ENCODE results near the gene XIRP2.

XIRP2 gene

DNA sequence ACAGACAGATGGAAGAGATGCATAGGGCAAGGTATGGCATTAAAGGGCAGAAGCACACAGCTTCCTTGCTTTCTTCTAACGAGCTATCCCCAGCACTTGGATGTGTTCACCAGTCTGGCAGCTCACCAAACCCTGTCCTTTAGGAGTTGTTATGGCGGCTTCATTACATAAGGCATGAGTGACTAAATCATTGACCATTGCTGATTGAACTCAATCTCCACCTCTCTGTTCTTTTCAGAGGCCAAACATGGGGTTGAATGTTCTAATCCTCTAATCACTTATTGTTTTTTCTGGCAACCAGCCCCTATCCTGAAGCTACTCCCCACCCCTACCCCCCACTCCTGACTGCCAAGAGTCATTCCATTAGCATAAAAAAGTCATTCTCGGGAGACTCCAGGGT lies 301.8 kb downstream of the XIRP2 start:
- WGBS (ENCODE audit: extremely low coverage, insufficient coverage, low lambda C conversion rate), result no CpG with 5 or more reads among the region's 3 CpGs

DNA sequence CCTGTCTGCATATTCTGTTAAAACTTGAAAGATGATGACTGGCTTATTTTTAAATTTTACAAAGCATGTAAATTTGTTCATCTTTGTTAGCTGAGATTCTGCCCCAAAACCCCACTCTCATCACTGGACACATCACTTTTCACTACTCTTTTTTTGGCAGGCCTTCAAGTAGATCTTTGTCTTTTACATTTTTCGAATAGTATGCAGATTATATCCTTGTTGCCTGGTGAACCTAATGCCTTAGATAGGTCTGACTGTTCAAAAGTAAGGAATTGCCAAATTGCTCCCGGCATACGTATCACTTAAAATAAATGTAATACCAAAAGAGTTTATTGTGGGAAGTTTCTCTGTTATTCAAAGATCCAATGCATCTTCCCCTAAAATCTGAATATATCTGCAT lies 303.3 kb downstream of the XIRP2 start:
- Histone ChIP-seq H3K27me3 (ENCODE audit: insufficient read depth, low read length, poor library complexity) (no peaks in the 10 kb centered on the region), H3K4ac (ENCODE audit: low read depth, low read length) (no peak overlapping the region)
- no CpG with 5 or more reads among the region's 3 CpGs for WGBS (ENCODE audit: extremely low coverage, insufficient coverage, low lambda C conversion rate)

More for the DNA sequence above, 301.8 kb downstream of the XIRP2 start:
- no peaks in the 10 kb centered on the region for H3K4me1 ChIP-seq (ENCODE audit: control insufficient read depth, low read depth, low read length)
- no peaks in the 10 kb centered on the region for H3K79me1 ChIP-seq (ENCODE audit: low read length)
- H2BK120ac ChIP-seq (ENCODE audit: low read depth, low read length), result no peak overlapping the region
- no peak overlapping the region for H4K5ac ChIP-seq (ENCODE audit: low read length)
- H3K27me3 ChIP-seq (ENCODE audit: insufficient read depth, low read length, poor library complexity), result no peaks in the 10 kb centered on the region
- H3K27ac ChIP-seq (ENCODE audit: low read depth, low read length), result no peak overlapping the region
- H2BK15ac ChIP-seq (replicated peaks; ENCODE audit: low read depth), result no peak overlapping the region
- H3K36me3 ChIP-seq (ENCODE audit: control insufficient read depth, insufficient read depth, low read length), result no peaks in the 10 kb centered on the region
- no peak overlapping the region for H3K4me3 ChIP-seq (ENCODE audit: low read length)
- no peak overlapping the region for H3K18ac ChIP-seq (ENCODE audit: low read length)
- H3K79me2 ChIP-seq (ENCODE audit: control insufficient read depth, insufficient read depth, low read length), result no peaks in the 10 kb centered on the region
- H3K23ac ChIP-seq (ENCODE audit: low read length), result no peak overlapping the region
- no peak overlapping the region for H4K8ac ChIP-seq (ENCODE audit: low read depth, low read length)
- H2BK5ac ChIP-seq (ENCODE audit: low read length), result no peak overlapping the region
- H3K9ac ChIP-seq (ENCODE audit: low read length), result no peak overlapping the region
- DNase-seq, result no peak
- no peak overlapping the region for H3K4me2 ChIP-seq (ENCODE audit: low read length)
- H3K4ac ChIP-seq (ENCODE audit: low read depth, low read length), result no peak overlapping the region
- H2AK5ac ChIP-seq (ENCODE audit: low read length), result no peak overlapping the region
- no peak overlapping the region for H3K56ac ChIP-seq (ENCODE audit: low read length)

DNA sequence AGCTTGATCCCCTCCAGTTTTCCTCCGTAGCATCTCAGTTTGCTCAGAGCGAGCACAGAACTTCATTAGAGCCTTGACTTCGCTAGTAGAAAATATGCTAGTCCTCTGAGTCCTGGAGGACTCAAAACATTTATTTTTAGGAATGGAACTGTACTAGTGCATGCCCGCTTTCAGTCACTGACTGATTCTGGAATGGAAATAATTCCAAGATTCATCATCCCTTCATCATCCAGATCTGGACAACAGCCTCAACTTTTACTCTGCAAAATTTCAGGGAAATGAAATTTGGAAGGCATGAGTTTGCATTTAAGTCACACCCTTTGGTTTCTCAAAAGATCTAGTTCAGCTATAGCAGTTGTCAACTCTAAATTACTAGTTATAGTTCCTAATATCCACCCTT lies 304.6 kb downstream of the XIRP2 start:
- Histone ChIP-seq H3K79me2 (ENCODE audit: control insufficient read depth, insufficient read depth, low read length) (no peaks in the 10 kb centered on the region), H2AK5ac (ENCODE audit: low read length) (no peak overlapping the region), H3K36me3 (ENCODE audit: control insufficient read depth, insufficient read depth, low read length) (no peaks in the 10 kb centered on the region), H3K4me2 (ENCODE audit: low read length) (no peak overlapping the region), H3K27ac (ENCODE audit: low read depth, low read length) (no peak overlapping the region), H2BK120ac (ENCODE audit: low read depth, low read length) (no peak overlapping the region), H2BK5ac (ENCODE audit: low read length) (no peak overlapping the region), H3K9ac (ENCODE audit: low read length) (no peak overlapping the region), H3K4me3 (ENCODE audit: low read length) (no peak overlapping the region), H3K18ac (ENCODE audit: low read length) (no peak overlapping the region), H4K5ac (ENCODE audit: low read length) (no peak overlapping the region), H2BK15ac (replicated peaks; ENCODE audit: low read depth) (no peak overlapping the region), H3K4ac (ENCODE audit: low read depth, low read length) (no peak overlapping the region), H3K27me3 (ENCODE audit: insufficient read depth, low read length, poor library complexity) (no peaks in the 10 kb centered on the region), H3K56ac (ENCODE audit: low read length) (no peak overlapping the region), H3K23ac (ENCODE audit: low read length) (no peak overlapping the region), H4K8ac (ENCODE audit: low read depth, low read length) (no peak overlapping the region), H3K79me1 (ENCODE audit: low read length) (no peaks in the 10 kb centered on the region), H3K4me1 (ENCODE audit: control insufficient read depth, low read depth, low read length) (no peaks in the 10 kb centered on the region)
- no peak for DNase-seq
- no CpG with 5 or more reads among the region's 4 CpGs for WGBS (ENCODE audit: extremely low coverage, insufficient coverage, low lambda C conversion rate)

More for the DNA sequence above, 303.3 kb downstream of the XIRP2 start:
- no peaks in the 10 kb centered on the region for H3K36me3 ChIP-seq (ENCODE audit: control insufficient read depth, insufficient read depth, low read length)
- no peaks in the 10 kb centered on the region for H3K79me2 ChIP-seq (ENCODE audit: control insufficient read depth, insufficient read depth, low read length)
- no peak overlapping the region for H3K4me3 ChIP-seq (ENCODE audit: low read length)
- no peaks in the 10 kb centered on the region for H3K4me1 ChIP-seq (ENCODE audit: control insufficient read depth, low read depth, low read length)
- H3K4me2 ChIP-seq (ENCODE audit: low read length), result no peak overlapping the region
- no peak for DNase-seq
- H2BK120ac ChIP-seq (ENCODE audit: low read depth, low read length), result no peak overlapping the region
- H4K8ac ChIP-seq (ENCODE audit: low read depth, low read length), result no peak overlapping the region
- H3K56ac ChIP-seq (ENCODE audit: low read length), result no peak overlapping the region
- no peak overlapping the region for H3K27ac ChIP-seq (ENCODE audit: low read depth, low read length)
- H3K23ac ChIP-seq (ENCODE audit: low read length), result no peak overlapping the region
- H2BK5ac ChIP-seq (ENCODE audit: low read length), result no peak overlapping the region
- H2BK15ac ChIP-seq (replicated peaks; ENCODE audit: low read depth), result no peak overlapping the region
- no peak overlapping the region for H3K9ac ChIP-seq (ENCODE audit: low read length)
- no peak overlapping the region for H2AK5ac ChIP-seq (ENCODE audit: low read length)
- no peak overlapping the region for H4K5ac ChIP-seq (ENCODE audit: low read length)
- H3K18ac ChIP-seq (ENCODE audit: low read length), result no peak overlapping the region
- no peaks in the 10 kb centered on the region for H3K79me1 ChIP-seq (ENCODE audit: low read length)

DNA sequence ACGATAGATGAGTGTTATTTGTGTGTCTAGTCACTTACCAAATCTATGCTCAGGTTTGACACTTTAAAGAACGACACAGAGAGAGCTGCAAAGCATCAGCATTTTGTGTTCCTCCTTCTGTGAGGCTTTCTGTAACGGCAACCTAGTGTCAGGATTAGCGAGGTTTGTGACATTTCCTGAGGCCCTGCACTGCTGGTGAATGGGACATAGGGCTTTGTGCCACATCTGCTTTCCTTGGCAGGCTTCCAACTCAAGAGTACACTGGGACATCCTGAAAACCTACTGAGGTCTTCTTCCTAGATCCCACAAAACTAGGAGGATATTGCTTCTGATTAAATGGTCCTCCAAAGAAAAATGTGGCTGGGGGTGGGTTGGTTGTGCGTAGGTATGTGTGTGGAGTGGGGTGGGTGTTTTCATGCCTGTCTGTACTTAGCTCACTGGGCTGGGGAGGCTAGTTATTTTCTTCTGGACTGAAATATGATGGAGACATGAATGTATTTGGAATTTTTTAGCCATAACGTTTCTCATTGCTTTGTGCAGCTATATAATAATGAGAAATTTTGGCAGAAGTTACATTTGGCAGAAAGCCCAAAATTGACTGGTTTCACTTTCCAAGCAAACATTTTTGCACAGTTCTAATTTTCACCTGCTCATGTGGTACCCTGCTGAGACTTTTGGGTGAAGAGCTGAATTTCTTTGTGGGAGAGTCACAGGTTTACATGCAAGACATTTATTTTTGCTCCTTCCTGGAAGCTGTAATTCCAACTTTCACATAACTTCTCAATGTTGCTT lies 308.4 kb downstream of the XIRP2 start:
- no peaks in the 10 kb centered on the region for H3K79me1 ChIP-seq (ENCODE audit: low read length)
- no peaks in the 10 kb centered on the region for H3K79me2 ChIP-seq (ENCODE audit: control insufficient read depth, insufficient read depth, low read length)
- no CpG with 5 or more reads among the region's 6 CpGs for WGBS (ENCODE audit: extremely low coverage, insufficient coverage, low lambda C conversion rate)
- no peak overlapping the region for H2BK15ac ChIP-seq (replicated peaks; ENCODE audit: low read depth)
- H3K36me3 ChIP-seq (ENCODE audit: control insufficient read depth, insufficient read depth, low read length), result no peaks in the 10 kb centered on the region
- H3K23ac ChIP-seq (ENCODE audit: low read length), result no peak overlapping the region
- no peak overlapping the region for H3K4me3 ChIP-seq (ENCODE audit: low read length)
- no peak for DNase-seq
- no peak overlapping the region for H4K5ac ChIP-seq (ENCODE audit: low read length)
- H3K4ac ChIP-seq (ENCODE audit: low read depth, low read length), result no peak overlapping the region
- H3K4me1 ChIP-seq (ENCODE audit: control insufficient read depth, low read depth, low read length), result no peaks in the 10 kb centered on the region
- no peak overlapping the region for H3K27ac ChIP-seq (ENCODE audit: low read depth, low read length)
- H3K4me2 ChIP-seq (ENCODE audit: low read length), result no peak overlapping the region
- H3K18ac ChIP-seq (ENCODE audit: low read length), result no peak overlapping the region
- H4K8ac ChIP-seq (ENCODE audit: low read depth, low read length), result no peak overlapping the region
- no peak overlapping the region for H2BK120ac ChIP-seq (ENCODE audit: low read depth, low read length)
- H2BK5ac ChIP-seq (ENCODE audit: low read length), result no peak overlapping the region
- H3K9ac ChIP-seq (ENCODE audit: low read length), result no peak overlapping the region
- no peak overlapping the region for H3K56ac ChIP-seq (ENCODE audit: low read length)
- no peaks in the 10 kb centered on the region for H3K27me3 ChIP-seq (ENCODE audit: insufficient read depth, low read length, poor library complexity)
- H2AK5ac ChIP-seq (ENCODE audit: low read length), result no peak overlapping the region

DNA sequence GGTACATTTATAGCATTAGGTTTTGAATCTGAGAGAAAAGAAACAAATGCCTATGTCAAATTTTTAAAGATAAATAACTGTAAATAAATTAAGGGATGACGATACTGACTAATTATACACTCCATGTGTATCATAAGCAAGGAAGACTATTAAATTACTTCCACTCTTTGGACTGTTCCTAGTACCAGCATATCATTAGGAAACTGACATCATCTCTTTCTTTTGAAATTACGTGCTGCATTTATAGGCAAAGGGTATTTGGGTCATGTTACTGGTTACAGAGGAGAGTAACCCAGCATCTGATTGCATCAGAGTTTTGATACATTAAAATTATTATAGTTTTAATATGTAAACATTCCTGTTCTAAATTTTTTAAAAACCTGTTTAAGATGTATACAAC lies 309.7 kb downstream of the XIRP2 start:
- Histone ChIP-seq H3K27me3 (ENCODE audit: insufficient read depth, low read length, poor library complexity) (no peaks in the 10 kb centered on the region), H3K36me3 (ENCODE audit: control insufficient read depth, insufficient read depth, low read length) (no peaks in the 10 kb centered on the region), H4K5ac (ENCODE audit: low read length) (no peak overlapping the region), H3K4me1 (ENCODE audit: control insufficient read depth, low read depth, low read length) (no peaks in the 10 kb centered on the region), H2BK5ac (ENCODE audit: low read length) (no peak overlapping the region), H3K56ac (ENCODE audit: low read length) (no peak overlapping the region), H3K4me3 (ENCODE audit: low read length) (no peak overlapping the region), H3K23ac (ENCODE audit: low read length) (no peak overlapping the region), H3K4me2 (ENCODE audit: low read length) (no peak overlapping the region), H3K9ac (ENCODE audit: low read length) (no peak overlapping the region), H3K4ac (ENCODE audit: low read depth, low read length) (no peak overlapping the region), H4K8ac (ENCODE audit: low read depth, low read length) (no peak overlapping the region), H3K79me2 (ENCODE audit: control insufficient read depth, insufficient read depth, low read length) (no peaks in the 10 kb centered on the region), H2BK120ac (ENCODE audit: low read depth, low read length) (no peak overlapping the region), H3K79me1 (ENCODE audit: low read length) (no peaks in the 10 kb centered on the region), H3K27ac (ENCODE audit: low read depth, low read length) (no peak overlapping the region), H3K18ac (ENCODE audit: low read length) (no peak overlapping the region), H2BK15ac (replicated peaks; ENCODE audit: low read depth) (no peak overlapping the region), H2AK5ac (ENCODE audit: low read length) (no peak overlapping the region)
- no peak for DNase-seq
- no CpG with 5 or more reads among the region's 2 CpGs for WGBS (ENCODE audit: extremely low coverage, insufficient coverage, low lambda C conversion rate)

DNA sequence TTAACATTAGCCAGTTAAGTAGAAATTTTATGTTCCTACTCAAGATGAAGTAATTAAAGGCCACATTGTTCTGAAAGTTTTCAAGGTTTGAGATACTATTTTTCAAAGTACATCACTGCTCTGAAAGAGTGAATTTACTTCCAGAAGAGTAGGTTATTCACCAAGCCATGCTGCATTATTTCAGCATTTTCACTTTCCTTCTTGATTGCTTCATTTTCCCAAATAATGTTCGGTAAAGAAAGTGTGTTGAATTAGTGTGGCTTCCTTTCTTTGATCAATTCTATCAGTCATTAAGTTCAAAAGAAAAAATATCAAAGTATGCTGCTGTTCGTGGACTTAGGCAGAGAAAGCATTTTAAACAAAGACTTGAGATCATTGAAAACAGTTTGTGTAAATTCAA lies 310.3 kb downstream of the XIRP2 start:
- Histone ChIP-seq H3K27me3 (ENCODE audit: insufficient read depth, low read length, poor library complexity) (no peaks in the 10 kb centered on the region), H3K79me1 (ENCODE audit: low read length) (no peaks in the 10 kb centered on the region), H3K4me1 (ENCODE audit: control insufficient read depth, low read depth, low read length) (no peaks in the 10 kb centered on the region), H3K56ac (ENCODE audit: low read length) (no peak overlapping the region), H2BK5ac (ENCODE audit: low read length) (no peak overlapping the region), H2BK120ac (ENCODE audit: low read depth, low read length) (no peak overlapping the region), H3K4me3 (ENCODE audit: low read length) (no peak overlapping the region), H3K36me3 (ENCODE audit: control insufficient read depth, insufficient read depth, low read length) (no peaks in the 10 kb centered on the region), H2AK5ac (ENCODE audit: low read length) (no peak overlapping the region), H2BK15ac (replicated peaks; ENCODE audit: low read depth) (no peak overlapping the region), H3K27ac (ENCODE audit: low read depth, low read length) (no peak overlapping the region), H3K79me2 (ENCODE audit: control insufficient read depth, insufficient read depth, low read length) (no peaks in the 10 kb centered on the region), H3K9ac (ENCODE audit: low read length) (no peak overlapping the region), H4K8ac (ENCODE audit: low read depth, low read length) (no peak overlapping the region), H3K4ac (ENCODE audit: low read depth, low read length) (no peak overlapping the region), H3K4me2 (ENCODE audit: low read length) (no peak overlapping the region), H3K18ac (ENCODE audit: low read length) (no peak overlapping the region), H3K23ac (ENCODE audit: low read length) (no peak overlapping the region), H4K5ac (ENCODE audit: low read length) (no peak overlapping the region)
- DNase-seq, result no peak
- WGBS (ENCODE audit: extremely low coverage, insufficient coverage, low lambda C conversion rate), result no CpG with 5 or more reads among the region's 2 CpGs
